HG03575 (cell line): ENCODE measurements around the gene ZNF324.
A peak's percentile ranks its signal among the peaks of the same experiment; 100 is the strongest.
"Not testable (repeated sequence)": the region's sequence is repeated elsewhere in the genome, so short reads cannot be mapped to it uniquely, and the experiment has no call there.

Source experiments
- ATAC-seq: cut with Tn5 transposase; IDR thresholded peaks from one replicate; pipeline ENCODE4 v1.9.1; 2021; ENCODE audit not compliant: unreplicated experiment, insufficient number of reproducible peaks, low FRiP score; ENCODE audit errors: extremely low read depth

ZNF324 gene

GRCh38 chr19:58466760-58467589 is at the start of gene ZNF324:
Gene ZNF324 (plus strand): TSS chr19:58467080. CDS start chr19:58469186, 2,106 bp downstream.
- ATAC-seq, result peak; percentile 52

GRCh38 chr19:58428617-58429016 is 38.3 kb upstream of the ZNF324 start:
- ATAC-seq, result no peak

GRCh38 chr19:58429745-58430144 is 37.1 kb upstream of the ZNF324 start:
- no peak for ATAC-seq

GRCh38 chr19:58434217-58434616 is 32.7 kb upstream of the ZNF324 start:
- ATAC-seq, result no peak

GRCh38 chr19:58439576-58440554 is 27.0 kb upstream of the ZNF324 start, which contains the start of gene ZNF132:
Gene ZNF132 (minus strand): TSS chr19:58440153. CDS start chr19:58439821, 332 bp downstream.
- ATAC-seq, result peak; percentile 57

- no peak for ATAC-seq
These were observed 26.3 kb upstream of the ZNF324 start for GRCh38 chr19:58440556-58440955.

GRCh38 chr19:58442986-58443385 is 23.9 kb upstream of the ZNF324 start:
- ATAC-seq, result not testable (repeated sequence)

- not testable (repeated sequence) for ATAC-seq
These were observed 18.0 kb upstream of the ZNF324 start for GRCh38 chr19:58448860-58449259.

- not testable (repeated sequence) for ATAC-seq
These were observed 16.9 kb upstream of the ZNF324 start for GRCh38 chr19:58449980-58450379.

- ATAC-seq, result no peak
These were observed 16.0 kb upstream of the ZNF324 start for GRCh38 chr19:58450856-58451357.

- ATAC-seq, result peak; percentile 72
These were observed 15.3 kb upstream of the ZNF324 start, which contains the start of gene ZNF324B for GRCh38 chr19:58451358-58452101. Gene ZNF324B (plus strand): TSS chr19:58451622. CDS start chr19:58453702, 2,080 bp downstream.

GRCh38 chr19:58453743-58454142 is 13.1 kb upstream of the ZNF324 start:
- ATAC-seq, result no peak

- no peak for ATAC-seq
These were observed 11.6 kb upstream of the ZNF324 start for GRCh38 chr19:58455306-58455705.

GRCh38 chr19:58456111-58456510 is 10.8 kb upstream of the ZNF324 start:
- ATAC-seq, result no peak

GRCh38 chr19:58460039-58460438 is 6.8 kb upstream of the ZNF324 start:
- ATAC-seq, result no peak

- no peak for ATAC-seq
These were observed 656 bp upstream of the ZNF324 start for GRCh38 chr19:58466089-58466759.

GRCh38 chr19:58468216-58468839 is 1.4 kb downstream of the ZNF324 start:
- no peak for ATAC-seq
